ENCODE data around the gene DNPH1. TPM values are rescaled to one million over a fixed set of nuclear protein-coding genes. Genes with fewer than 3 reads are reported as not detected.

DNPH1 gene, protein sequence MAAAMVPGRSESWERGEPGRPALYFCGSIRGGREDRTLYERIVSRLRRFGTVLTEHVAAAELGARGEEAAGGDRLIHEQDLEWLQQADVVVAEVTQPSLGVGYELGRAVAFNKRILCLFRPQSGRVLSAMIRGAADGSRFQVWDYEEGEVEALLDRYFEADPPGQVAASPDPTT
- 10 to 100 TPM; 38.3 to 42.3 TPM for total RNA-seq

GRCh38 chr6:43228951-43229802 is at the start of gene DNPH1:
TSS of gene DNPH1 (minus strand) at chr6:43229481. CDS start at chr6:43229456, 25 bp downstream.
- Mint-ChIP-seq H3K4me1 (ENCODE audit: low read depth) (peaks cover 48% of the 10 kb centered on the region), H3K9me3 (no peaks in the 10 kb centered on the region), H3K4me3 (peak within 1 kb of the TSS; percentile 91 to 94), H3K27ac (peak within 1 kb of the TSS; percentile 91), H3K36me3 (ENCODE audit: insufficient read depth in 2 of 2) (peaks cover 5 to 10% of the 10 kb centered on the region in 2 donors), H3K27me3 (ENCODE audit: low read depth) (no peaks in the 10 kb centered on the region)
- ATAC-seq (replicated peaks in 1 of 2) (peak; percentile 88), DNase-seq (peak; percentile 82 to 92)

GRCh38 chr6:43278524-43279078 is 49.3 kb upstream of the DNPH1 start:
- Mint-ChIP-seq H3K27ac (no peak overlapping the region), H3K27me3 (ENCODE audit: low read depth) (peaks cover 45% of the 10 kb centered on the region), H3K9me3 (no peaks in the 10 kb centered on the region), H3K36me3 (ENCODE audit: insufficient read depth in 2 of 2) (no peaks in the 10 kb centered on the region), H3K4me3 (no peak overlapping the region), H3K4me1 (ENCODE audit: low read depth) (peaks cover 6% of the 10 kb centered on the region)
- ATAC-seq (replicated peaks in 1 of 2) (no peak), DNase-seq (no peak)

- Mint-ChIP-seq H3K27me3 (ENCODE audit: low read depth) (peaks cover 50% of the 10 kb centered on the region), H3K27ac (no peak overlapping the region), H3K36me3 (ENCODE audit: insufficient read depth in 2 of 2) (no peaks in the 10 kb centered on the region), H3K4me1 (ENCODE audit: low read depth) (peaks cover 6% of the 10 kb centered on the region), H3K9me3 (no peaks in the 10 kb centered on the region), H3K4me3 (no peak overlapping the region)
- no peak for DNase-seq
- peak in 1 of 2 donors; percentile 33 for ATAC-seq (replicated peaks in 1 of 2)
Observed at GRCh38 chr6:43277643-43278523, 48.6 kb upstream of the DNPH1 start.

GRCh38 chr6:43277306-43277642 is 48.0 kb upstream of the DNPH1 start:
- Mint-ChIP-seq H3K4me1 (ENCODE audit: low read depth) (peaks cover 6% of the 10 kb centered on the region), H3K27me3 (ENCODE audit: low read depth) (peaks cover 53% of the 10 kb centered on the region), H3K9me3 (no peaks in the 10 kb centered on the region), H3K36me3 (ENCODE audit: insufficient read depth in 2 of 2) (no peaks in the 10 kb centered on the region), H3K4me3 (no peak overlapping the region), H3K27ac (no peak overlapping the region)
- DNase-seq, result no peak
- no peak for ATAC-seq (replicated peaks in 1 of 2)

DNA sequence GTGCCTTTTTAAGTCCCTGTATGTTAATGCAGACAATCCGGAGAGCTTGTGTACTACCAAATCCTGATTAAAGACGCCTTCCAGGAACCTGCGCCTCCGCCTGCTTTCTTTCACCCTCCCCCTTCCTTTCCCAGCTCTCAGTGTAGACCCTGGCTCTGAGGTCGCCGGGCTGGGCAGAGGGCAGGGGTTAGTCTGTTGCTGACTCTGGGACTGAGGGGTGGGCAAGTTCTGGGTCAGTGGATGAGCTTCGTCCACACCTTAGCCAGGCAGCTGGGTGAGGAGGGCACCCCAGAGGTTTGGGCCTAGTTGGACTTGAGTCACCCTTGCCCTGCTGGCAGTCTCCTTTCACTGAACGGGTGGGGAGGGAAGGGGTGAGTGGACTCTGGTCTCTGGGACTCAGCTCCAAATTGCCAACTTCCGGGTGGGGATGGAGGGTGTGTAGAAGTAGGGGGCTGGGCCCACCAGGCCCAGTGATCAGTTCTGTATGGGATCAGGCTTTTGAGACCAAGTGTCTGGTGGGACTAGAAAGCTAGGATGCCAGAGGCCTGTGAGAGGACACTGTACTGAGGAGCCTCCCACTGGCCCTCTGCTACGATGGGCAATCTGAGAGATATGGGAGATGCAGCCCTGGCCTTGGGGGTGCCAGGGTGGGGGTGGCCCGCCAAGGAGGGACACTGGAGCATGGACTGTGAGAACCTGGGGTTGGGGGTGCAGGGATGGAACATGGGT is 47.5 kb upstream of the DNPH1 start:
- peaks cover 58% of the 10 kb centered on the region for H3K27me3 Mint-ChIP-seq (ENCODE audit: low read depth)
- no peak overlapping the region for H3K27ac Mint-ChIP-seq
- H3K4me1 Mint-ChIP-seq (ENCODE audit: low read depth), result peaks cover 10% of the 10 kb centered on the region
- ATAC-seq (replicated peaks in 1 of 2), result no peak
- H3K9me3 Mint-ChIP-seq, result no peaks in the 10 kb centered on the region
- no peaks in the 10 kb centered on the region for H3K36me3 Mint-ChIP-seq (ENCODE audit: insufficient read depth in 2 of 2)
- no peak for DNase-seq
- peak overlapping the region; percentile 64 to 88 for H3K4me3 Mint-ChIP-seq

DNA sequence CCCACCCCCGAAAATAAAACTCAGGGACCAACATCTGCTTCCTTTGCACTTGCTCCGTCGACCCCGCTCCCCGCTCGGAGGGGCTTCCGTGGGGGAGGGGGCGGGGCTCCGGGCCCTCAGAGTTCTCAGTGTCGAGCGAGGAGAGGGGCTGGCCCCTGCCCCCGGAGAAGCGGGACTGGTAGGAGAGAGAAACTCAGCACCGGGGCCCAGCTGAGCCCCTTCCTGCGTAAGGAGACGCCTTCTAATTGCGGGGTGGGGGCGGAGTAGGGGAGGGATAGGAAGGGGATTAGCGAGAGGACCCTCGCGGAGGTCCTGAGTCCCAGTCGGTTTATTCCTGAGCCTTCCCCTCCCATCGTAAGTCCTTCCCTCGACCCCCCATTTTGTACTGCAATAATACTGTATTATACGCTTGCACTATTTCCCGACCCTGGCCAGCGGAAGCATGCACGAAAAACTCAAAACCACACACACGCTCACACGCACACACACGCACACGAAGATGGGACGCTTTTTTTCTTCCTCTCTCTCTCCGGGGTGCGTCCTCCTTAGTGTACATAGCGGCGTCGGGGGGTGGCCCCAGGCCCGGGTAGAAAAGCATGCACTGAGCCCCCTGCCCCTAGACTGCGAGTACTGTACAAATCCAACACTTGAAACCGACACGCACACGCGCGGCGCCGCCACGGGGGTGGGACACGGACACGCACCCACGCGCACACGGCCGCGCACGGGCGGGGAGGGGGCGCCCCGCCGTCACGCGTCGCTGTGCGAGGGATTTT is 46.7 kb upstream of the DNPH1 start:
- DNase-seq, result peak; percentile 37 to 46
- H3K9me3 Mint-ChIP-seq, result no peaks in the 10 kb centered on the region
- H3K4me3 Mint-ChIP-seq, result peak overlapping the region; percentile 64 to 88
- H3K27ac Mint-ChIP-seq, result no peak overlapping the region
- no peaks in the 10 kb centered on the region for H3K36me3 Mint-ChIP-seq (ENCODE audit: insufficient read depth in 2 of 2)
- H3K27me3 Mint-ChIP-seq (ENCODE audit: low read depth), result peaks cover 54% of the 10 kb centered on the region
- ATAC-seq (replicated peaks in 1 of 2), result peak; percentile 56 to 61
- H3K4me1 Mint-ChIP-seq (ENCODE audit: low read depth), result peaks cover 10% of the 10 kb centered on the region

- peak; percentile 48 to 49 for DNase-seq
- Mint-ChIP-seq H3K27ac (no peak overlapping the region), H3K27me3 (ENCODE audit: low read depth) (peaks cover 47% of the 10 kb centered on the region), H3K4me3 (peak overlapping the region; percentile 64 to 88), H3K9me3 (no peaks in the 10 kb centered on the region), H3K36me3 (ENCODE audit: insufficient read depth in 2 of 2) (no peaks in the 10 kb centered on the region), H3K4me1 (ENCODE audit: low read depth) (peaks cover 10% of the 10 kb centered on the region)
- ATAC-seq (replicated peaks in 1 of 2), result peak; percentile 55 to 57
Observed at GRCh38 chr6:43274916-43275597, 45.8 kb upstream of the DNPH1 start.

DNA sequence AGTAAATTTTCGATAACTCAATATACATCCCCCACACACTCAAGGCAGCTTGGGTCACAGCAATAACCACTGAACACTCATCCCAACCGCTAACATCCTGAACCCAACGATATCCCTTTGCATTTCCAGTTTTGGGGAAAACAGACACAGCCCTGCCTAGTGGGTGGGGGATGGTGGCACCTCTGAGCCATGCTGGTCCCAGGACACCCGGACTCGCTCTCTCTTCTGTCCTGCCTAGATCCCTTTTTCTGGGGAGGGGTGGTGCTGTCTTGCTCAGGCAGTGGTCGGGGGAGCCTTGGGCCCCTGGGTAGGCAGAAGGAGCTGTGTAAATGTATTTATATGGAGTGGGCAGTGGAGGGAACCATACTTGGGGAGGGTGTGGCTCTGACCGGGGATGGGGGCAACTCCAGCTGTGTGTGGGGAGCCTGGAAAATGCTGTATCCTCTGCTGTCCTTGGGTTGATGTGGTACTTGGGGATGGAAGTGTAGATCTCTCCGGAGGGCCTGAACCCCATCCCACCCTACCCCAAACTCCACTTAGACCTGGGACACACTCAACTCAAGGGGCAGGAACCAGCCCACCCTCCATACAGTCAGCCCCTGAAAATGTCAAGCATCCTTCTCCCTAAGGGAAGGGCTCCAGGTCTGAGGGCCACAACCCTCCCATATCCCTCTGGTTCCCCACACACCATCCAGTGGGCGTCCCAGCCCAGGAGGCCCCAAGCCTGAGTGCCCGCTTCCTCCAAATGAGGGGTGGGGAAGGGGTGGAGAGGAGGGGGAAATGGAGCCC is 45.0 kb upstream of the DNPH1 start:
- Mint-ChIP-seq H3K9me3 (no peaks in the 10 kb centered on the region), H3K27ac (no peak overlapping the region), H3K4me3 (peak overlapping the region; percentile 60 to 68)

DNA sequence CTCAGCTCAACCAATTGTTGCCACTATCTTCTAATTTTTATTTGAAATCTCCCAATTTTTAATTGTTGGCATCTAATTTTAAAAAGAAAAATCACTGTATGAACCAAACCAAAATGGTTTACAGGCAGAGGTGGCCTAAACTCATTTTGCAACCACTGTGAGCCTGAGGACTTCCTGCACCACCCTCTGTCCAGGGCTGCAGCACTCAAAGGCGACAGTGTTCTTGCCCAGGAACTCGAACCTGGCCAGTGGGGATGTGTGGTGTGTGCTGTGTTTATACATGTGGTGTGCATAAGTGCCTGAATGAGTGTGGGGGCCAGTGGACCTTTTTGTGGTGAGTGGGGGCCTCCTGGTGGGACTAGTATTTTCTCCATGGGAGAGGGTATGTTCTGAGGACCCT is 44.4 kb upstream of the DNPH1 start:
- Mint-ChIP-seq H3K4me3 (no peak overlapping the region), H3K27me3 (ENCODE audit: low read depth) (peaks cover 49% of the 10 kb centered on the region), H3K9me3 (no peaks in the 10 kb centered on the region), H3K27ac (no peak overlapping the region), H3K4me1 (ENCODE audit: low read depth) (peaks cover 15% of the 10 kb centered on the region), H3K36me3 (ENCODE audit: insufficient read depth in 2 of 2) (no peaks in the 10 kb centered on the region)
- ATAC-seq (replicated peaks in 1 of 2) (no peak), DNase-seq (no peak)

More for the DNA sequence above, 45.0 kb upstream of the DNPH1 start:
- peaks cover 10% of the 10 kb centered on the region for H3K4me1 Mint-ChIP-seq (ENCODE audit: low read depth)
- peaks cover 44% of the 10 kb centered on the region for H3K27me3 Mint-ChIP-seq (ENCODE audit: low read depth)
- ATAC-seq (replicated peaks in 1 of 2) (no peak), DNase-seq (no peak)
- no peaks in the 10 kb centered on the region for H3K36me3 Mint-ChIP-seq (ENCODE audit: insufficient read depth in 2 of 2)

DNA sequence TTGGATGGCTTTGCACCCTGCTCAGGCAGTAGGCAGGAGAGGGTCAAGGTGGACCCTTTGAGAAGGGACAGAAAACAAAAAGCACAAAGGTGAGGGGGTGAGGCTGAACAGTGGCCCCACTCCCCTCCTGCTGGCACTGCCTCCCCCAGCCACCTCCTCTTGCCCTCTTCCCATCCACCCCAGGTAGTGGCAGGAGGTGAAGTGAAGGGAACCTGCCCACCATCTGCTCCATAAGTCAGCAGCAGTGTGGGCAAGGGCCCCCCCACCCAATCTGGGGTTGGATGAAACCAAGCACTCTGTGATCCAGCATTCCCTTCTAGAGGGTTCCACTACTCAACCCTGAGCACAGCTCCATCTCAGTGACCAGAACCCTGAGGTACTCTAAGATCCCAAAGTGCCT is 42.7 kb upstream of the DNPH1 start:
- DNase-seq, result no peak
- Mint-ChIP-seq H3K27ac (no peak overlapping the region), H3K4me1 (ENCODE audit: low read depth) (peaks cover 18% of the 10 kb centered on the region), H3K27me3 (ENCODE audit: low read depth) (peaks cover 44% of the 10 kb centered on the region), H3K4me3 (no peak overlapping the region), H3K36me3 (ENCODE audit: insufficient read depth in 2 of 2) (no peaks in the 10 kb centered on the region), H3K9me3 (no peaks in the 10 kb centered on the region)
- no peak for ATAC-seq (replicated peaks in 1 of 2)
